ENCODE results near the gene ANKIB1. TPM values are rescaled to one million over a fixed set of nuclear protein-coding genes. Genes with fewer than 3 reads are reported as not detected.

The ANKIB1 gene
- total and polyA plus RNA-seq, 2 donors (not counting 1 experiment from before 2014, with no cell fraction given), result 16.5 to 76.7 TPM

GRCh38 chr7:92296235-92296634 lies 50.5 kb downstream of the ANKIB1 start:
- TF ChIP-seq CTCF (IDR thresholded peaks at IDR 0.05) (no peak), EZH2 (IDR thresholded peaks at IDR 0.05; ENCODE audit: borderline replicate concordance, insufficient read depth, low read depth, low read length, poor library complexity, severe bottlenecking) (no peak)
- peaks cover 0 to 3% of the 10 kb centered on the region in 2 donors for H3K4me1 ChIP-seq (ENCODE audit: control insufficient read depth in 2 of 2, insufficient read depth in 2 of 2, low read length in 2 of 2)
- Mint-ChIP-seq H3K9me3 (ENCODE audit: insufficient read depth) (peaks cover 2% of the 10 kb centered on the region), H3K27me3 (no peaks in the 10 kb centered on the region), H3K4me1 (peaks cover 15% of the 10 kb centered on the region), H3K4me3 (no peak overlapping the region), H3K27ac (no peak overlapping the region)
- CTCF ChIA-PET, result no interaction called here
- no peaks in the 10 kb centered on the region for H3K27me3 ChIP-seq (replicated peaks in 1 of 4; ENCODE audit: control extremely low read depth in 1 of 4, control insufficient read depth in 3 of 4, insufficient read depth in 4 of 4, low read length in 3 of 4)
- peaks cover 0 to 14% of the 10 kb centered on the region in 2 experiments for H3K36me3 ChIP-seq (replicated peaks in 1 of 2; ENCODE audit: control extremely low read depth in 1 of 2, control insufficient read depth in 1 of 2, extremely low read depth in 1 of 2, insufficient read depth in 2 of 2, low read length in 1 of 2)
- no peak overlapping the region for H2AFZ ChIP-seq (ENCODE audit: insufficient read depth, low read depth, low read length, poor library complexity, severe bottlenecking)
- peaks cover 9% of the 10 kb centered on the region for H3K79me2 ChIP-seq (ENCODE audit: control insufficient read depth, insufficient read depth, low read length)
- H3K4me2 ChIP-seq (replicated peaks; ENCODE audit: low read depth, low read length, poor library complexity, severe bottlenecking), result no peak overlapping the region
- WGBS (ENCODE audit: insufficient coverage), result no CpG with 5 or more reads among the region's 3 CpGs
- no peak overlapping the region for H3K4me3 ChIP-seq (ENCODE audit: control extremely low read depth in 1 of 5, extremely low read depth in 1 of 5, insufficient read depth in 1 of 5, low read depth in 2 of 5, low read length in 4 of 5)
- intact Hi-C loops (cut with micrococcal nuclease), result no loop called here
- ATAC-seq (ENCODE audit: low read depth), result no peak
- no peak overlapping the region for H3K27ac ChIP-seq (ENCODE audit: low read length in 2 of 2)
- POLR2A ChIA-PET, result no interaction called here
- no peaks in the 10 kb centered on the region for H4K20me1 ChIP-seq (ENCODE audit: control insufficient read depth, insufficient read depth, low read length, poor library complexity, severe bottlenecking)
- DNase-seq, result no peak
- H3K9me3 ChIP-seq (ENCODE audit: control extremely low read depth in 1 of 3, control insufficient read depth in 2 of 3, insufficient read depth in 1 of 3, low read length in 2 of 3), result no peaks in the 10 kb centered on the region
- no peak overlapping the region for H3K9ac ChIP-seq (ENCODE audit: low read length)

DNA sequence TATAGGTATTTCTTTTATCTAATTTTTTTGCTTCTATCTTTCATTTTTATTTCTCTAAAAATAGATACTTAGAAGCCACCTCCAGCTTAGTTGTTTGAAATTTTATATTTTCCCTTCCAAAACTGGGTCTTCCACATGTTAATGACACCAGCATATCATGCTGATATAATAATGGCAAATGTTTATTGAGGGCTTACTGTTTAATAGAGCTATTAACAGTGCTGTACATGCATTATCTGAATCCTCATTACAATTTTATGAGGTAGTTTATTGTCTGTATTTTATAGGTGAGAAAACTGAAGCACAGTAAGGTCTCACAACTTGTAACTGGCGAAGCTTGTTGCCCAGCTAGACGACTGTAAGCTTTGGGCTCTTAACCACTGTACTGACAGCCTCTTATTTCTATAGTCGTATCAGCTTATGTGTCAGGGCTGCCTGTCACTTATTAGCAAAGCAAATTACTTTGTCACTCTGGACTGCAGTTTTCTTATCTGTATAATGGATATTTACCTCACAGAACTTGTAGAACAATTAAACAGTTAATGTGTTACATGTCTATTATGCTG lies 51.2 kb downstream of the ANKIB1 start:
- CTCF ChIA-PET, result no interaction called here
- intact Hi-C loops (cut with micrococcal nuclease), result no loop called here
- TF ChIP-seq EZH2 (IDR thresholded peaks at IDR 0.05; ENCODE audit: borderline replicate concordance, insufficient read depth, low read depth, low read length, poor library complexity, severe bottlenecking), result no peak
- no peak for TF ChIP-seq CTCF (IDR thresholded peaks at IDR 0.05)
- no peak overlapping the region for H3K27ac Mint-ChIP-seq
- POLR2A ChIA-PET, result no interaction called here
- H3K79me2 ChIP-seq (ENCODE audit: control insufficient read depth, insufficient read depth, low read length), result peaks cover 4% of the 10 kb centered on the region
- H3K27me3 Mint-ChIP-seq, result no peaks in the 10 kb centered on the region
- no peak overlapping the region for H3K4me3 ChIP-seq (ENCODE audit: control extremely low read depth in 1 of 5, extremely low read depth in 1 of 5, insufficient read depth in 1 of 5, low read depth in 2 of 5, low read length in 4 of 5)
- H3K4me1 Mint-ChIP-seq, result peaks cover 10% of the 10 kb centered on the region
- DNase-seq (no peak), ATAC-seq (ENCODE audit: low read depth) (no peak)
- no peak overlapping the region for H3K9ac ChIP-seq (ENCODE audit: low read length)
- H3K9me3 Mint-ChIP-seq (ENCODE audit: insufficient read depth), result peaks cover 2% of the 10 kb centered on the region
- H3K36me3 ChIP-seq (replicated peaks in 1 of 2; ENCODE audit: control extremely low read depth in 1 of 2, control insufficient read depth in 1 of 2, extremely low read depth in 1 of 2, insufficient read depth in 2 of 2, low read length in 1 of 2), result peaks cover 0 to 14% of the 10 kb centered on the region in 2 experiments
- no peaks in the 10 kb centered on the region for H3K27me3 ChIP-seq (replicated peaks in 1 of 4; ENCODE audit: control extremely low read depth in 1 of 4, control insufficient read depth in 3 of 4, insufficient read depth in 4 of 4, low read length in 3 of 4)
- no peaks in the 10 kb centered on the region for H4K20me1 ChIP-seq (ENCODE audit: control insufficient read depth, insufficient read depth, low read length, poor library complexity, severe bottlenecking)
- WGBS (ENCODE audit: insufficient coverage), result no CpG with 5 or more reads among the region's 3 CpGs
- no peaks in the 10 kb centered on the region for H3K9me3 ChIP-seq (ENCODE audit: control extremely low read depth in 1 of 3, control insufficient read depth in 2 of 3, insufficient read depth in 1 of 3, low read length in 2 of 3)
- H3K27ac ChIP-seq (ENCODE audit: low read length in 2 of 2), result no peak overlapping the region
- H2AFZ ChIP-seq (ENCODE audit: insufficient read depth, low read depth, low read length, poor library complexity, severe bottlenecking), result no peak overlapping the region
- H3K4me1 ChIP-seq (ENCODE audit: control insufficient read depth in 2 of 2, insufficient read depth in 2 of 2, low read length in 2 of 2), result peaks cover 0 to 3% of the 10 kb centered on the region in 2 donors
- no peak overlapping the region for H3K4me3 Mint-ChIP-seq
- no peak overlapping the region for H3K4me2 ChIP-seq (replicated peaks; ENCODE audit: low read depth, low read length, poor library complexity, severe bottlenecking)
